Left lung (tissue), 10 donors: Measurements from ENCODE around the gene NEK7. TPM values are rescaled to one million over a fixed set of nuclear protein-coding genes. Genes with fewer than 3 reads are reported as not detected.

ENCODE experiments used
- ATAC-seq: fragments of 200-7000 bp; cut with Tn5 transposase; one replicate; pipeline ENCODE4 v1.9.1; 2020; ENCODE audit warnings: moderate library complexity
- DNase-seq, 4 donors: peaks; one replicate each; pipeline ENCODE4 v3.0.0-alpha.2; 2013 to 2020
- H3K27ac ChIP-seq, 2 donors: fragments of 200-600 bp; sonication (generic) in 1 of 2; one replicate each; pipeline versions ENCODE4 v1.5.0 to v1.8.0; 2020 to 2021
- H3K27me3 ChIP-seq, 2 donors: fragments of 200-600 bp; sonication (generic) in 1 of 2; one replicate each; pipeline versions ENCODE4 v1.5.0 to v1.8.0; 2020 to 2021
- H3K36me3 ChIP-seq, 2 donors: fragments of 200-600 bp; sonication (generic) in 1 of 2; one replicate each; pipeline versions ENCODE4 v1.5.0 to v1.8.0; 2020 to 2021
- H3K4me1 ChIP-seq, 2 donors: fragments of 200-600 bp; one replicate each; pipeline ENCODE4 v1.8.0; 2021
- H3K4me3 ChIP-seq, 2 donors: fragments of 200-600 bp; sonication (generic) in 1 of 2; one replicate each; pipeline versions ENCODE4 v1.5.0 to v1.8.0; 2020 to 2021; ENCODE audit warnings: mild to moderate bottlenecking in 1 of 2
- H3K9me3 ChIP-seq, 2 donors: fragments of 200-600 bp; sonication (generic) in 1 of 2; one replicate each; pipeline versions ENCODE4 v1.5.0 to v1.8.0; 2020 to 2021
- CTCF ChIP-seq, 2 donors: fragments of 200-600 bp; sonication (generic) in 1 of 2; IDR thresholded peaks; one replicate each; pipeline versions ENCODE4 v1.5.0 to v1.8.0; 2021; ENCODE audit warnings: antibody characterized with exemption in 2 of 2
- intact Hi-C, 2 donors: fragments of 100-400 bp; cut with DNase I; formaldehyde crosslinking; loops; one replicate each; pipeline versions ENCODE4 v1.11.2 to v1.14.2; 2022
- polyA plus RNA-seq, 6 donors: library from polyadenylated mRNA; unstranded; fragments of 120-200 nt; gene quantifications; one replicate each; pipeline ENCODE4 v1.2.1, GENCODE V29; 2013; ENCODE audit not compliant: insufficient read length in 6 of 6
- total RNA-seq, 2 donors: library from RNA; stranded (reverse); fragmentation: NEBNext Ultra II Directional; extraction: Animal tissue kit (Norgen Biotek cat#: 25700); gene quantifications; one replicate each; pipeline ENCODE4 v1.2.1, GENCODE V29; 2021
- donor health status: DM: no; HTN: yes; CAD: no.
- donor health status: DM: no; HTN: no; CAD: no.

The NEK7 gene
- total and polyA plus RNA-seq, 8 donors: 66.9 to 102 (median 76.1) TPM

DNA sequence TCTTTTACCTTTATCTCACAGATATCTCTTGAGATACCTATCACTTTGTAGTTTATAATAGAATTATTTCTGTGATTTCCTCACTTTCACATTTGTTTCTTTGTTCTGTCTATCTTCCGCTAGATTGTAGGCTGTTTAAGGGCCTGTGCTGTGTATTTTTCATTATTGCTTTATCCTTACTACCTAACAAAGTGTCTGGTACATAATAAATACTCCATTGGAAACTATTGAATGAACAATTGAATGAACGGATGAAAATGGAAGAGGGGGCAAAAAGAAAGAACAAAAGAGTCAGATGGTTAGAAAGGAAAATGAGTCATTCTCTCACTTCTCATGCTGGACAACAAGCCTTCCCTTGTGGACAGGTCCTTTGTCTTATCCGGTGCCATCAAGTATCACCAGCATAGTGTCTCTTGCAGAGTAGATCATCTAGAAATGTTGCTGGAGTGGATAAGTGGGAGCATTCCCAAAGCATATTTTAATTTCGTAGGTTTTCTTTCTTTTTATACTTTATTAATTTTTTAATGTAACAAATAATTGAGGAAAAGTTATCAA lies 159.8 kb downstream of the NEK7 start:
- DNase-seq: no peak

DNA sequence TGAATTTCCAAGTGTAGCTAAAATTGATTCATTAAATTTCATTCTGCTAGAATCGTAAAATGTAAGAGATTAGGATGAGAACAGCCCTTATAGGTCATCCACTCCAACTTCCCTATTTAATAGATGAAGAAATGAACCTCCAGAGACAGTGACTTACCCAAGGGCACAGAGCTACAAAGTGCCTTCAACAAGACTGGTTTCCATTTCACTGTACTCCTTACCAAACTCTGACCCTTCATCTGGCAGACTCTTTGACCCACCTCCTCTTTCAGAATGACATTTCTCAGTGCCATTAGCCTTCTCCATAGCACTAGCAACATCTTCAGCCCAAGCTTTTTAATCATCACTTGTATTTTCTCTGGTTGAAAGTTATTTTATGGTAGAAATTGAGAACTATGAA lies 161.3 kb downstream of the NEK7 start:
- ATAC-seq: no peak
- intact Hi-C loops: no loop called here
- H3K36me3 ChIP-seq: peaks cover 0 to 25% of the 10 kb centered on the region in 2 donors
- no peaks in the 10 kb centered on the region for H3K27me3 ChIP-seq
- TF ChIP-seq CTCF (IDR thresholded peaks at IDR 0.05): no peak
- no peak for DNase-seq
- no peak overlapping the region for H3K4me3 ChIP-seq
- H3K4me1 ChIP-seq: no peaks in the 10 kb centered on the region
- no peak overlapping the region for H3K27ac ChIP-seq
- no peaks in the 10 kb centered on the region for H3K9me3 ChIP-seq

More for the DNA sequence above, 159.8 kb downstream of the NEK7 start:
- Histone ChIP-seq H3K9me3 (no peaks in the 10 kb centered on the region), H3K27ac (no peak overlapping the region), H3K36me3 (peaks cover 0 to 25% of the 10 kb centered on the region in 2 donors), H3K4me1 (no peaks in the 10 kb centered on the region), H3K27me3 (no peaks in the 10 kb centered on the region), H3K4me3 (no peak overlapping the region)
- TF ChIP-seq CTCF (IDR thresholded peaks at IDR 0.05): no peak
- intact Hi-C loops: no loop called here
- ATAC-seq: no peak

DNA sequence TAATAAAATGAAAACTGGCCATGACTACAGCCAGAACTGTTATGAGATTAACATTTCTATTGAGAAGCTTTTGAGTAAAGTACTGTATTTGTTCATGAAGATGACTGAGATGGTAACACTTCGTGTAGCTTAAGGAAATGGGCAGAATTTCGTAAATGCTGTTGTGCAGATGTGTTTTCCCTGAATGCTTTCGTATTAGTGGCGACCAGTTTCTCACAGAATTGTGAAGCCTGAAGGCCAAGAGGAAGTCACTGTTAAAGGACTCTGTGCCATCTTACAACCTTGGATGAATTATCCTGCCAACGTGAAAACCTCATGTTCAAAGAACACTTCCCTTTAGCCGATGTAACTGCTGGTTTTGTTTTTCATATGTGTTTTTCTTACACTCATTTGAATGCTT lies 164.0 kb downstream of the NEK7 start:
- DNase-seq (no peak), ATAC-seq (no peak)
- no peak overlapping the region for H3K27ac ChIP-seq
- TF ChIP-seq CTCF (IDR thresholded peaks at IDR 0.05): no peak
- H3K36me3 ChIP-seq: peaks cover 0 to 18% of the 10 kb centered on the region in 2 donors
- H3K4me3 ChIP-seq: no peak overlapping the region
- intact Hi-C loops: no loop called here
- no peaks in the 10 kb centered on the region for H3K4me1 ChIP-seq
- H3K27me3 ChIP-seq: no peaks in the 10 kb centered on the region
- no peaks in the 10 kb centered on the region for H3K9me3 ChIP-seq

DNA sequence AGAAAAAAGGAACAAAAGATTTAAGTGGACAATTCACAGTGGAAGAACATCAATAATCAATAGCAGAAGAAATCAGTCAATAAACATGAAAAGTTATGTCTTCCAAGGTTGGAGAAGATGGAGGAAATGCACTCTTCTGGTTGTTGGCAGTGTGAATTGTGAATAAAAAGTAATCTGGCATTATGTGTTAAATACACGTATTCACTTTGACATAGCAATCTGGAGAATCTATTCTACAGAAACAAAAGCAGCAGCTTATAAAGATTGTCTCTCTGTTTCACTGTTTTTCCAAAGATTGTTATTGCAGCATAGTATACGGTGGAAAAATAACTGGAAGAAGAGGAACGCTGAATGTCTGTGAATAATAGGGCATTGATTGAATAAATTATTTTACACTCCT lies 169.4 kb downstream of the NEK7 start:
- ATAC-seq (no peak), DNase-seq (no peak)
- intact Hi-C loops: no loop called here
- no peaks in the 10 kb centered on the region for H3K36me3 ChIP-seq
- no peaks in the 10 kb centered on the region for H3K9me3 ChIP-seq
- H3K4me1 ChIP-seq: no peaks in the 10 kb centered on the region
- no peak overlapping the region for H3K4me3 ChIP-seq
- no peaks in the 10 kb centered on the region for H3K27me3 ChIP-seq
- TF ChIP-seq CTCF (IDR thresholded peaks at IDR 0.05): no peak
- H3K27ac ChIP-seq: no peak overlapping the region

- ATAC-seq: no peak
- H3K9me3 ChIP-seq: no peaks in the 10 kb centered on the region
- no peak overlapping the region for H3K27ac ChIP-seq
- no peak for TF ChIP-seq CTCF (IDR thresholded peaks at IDR 0.05)
- intact Hi-C loops: no loop called here
- no peaks in the 10 kb centered on the region for H3K4me1 ChIP-seq
- H3K4me3 ChIP-seq: no peak overlapping the region
- no peak for DNase-seq
- H3K27me3 ChIP-seq: no peaks in the 10 kb centered on the region
- no peaks in the 10 kb centered on the region for H3K36me3 ChIP-seq
These were observed 170.1 kb downstream of the NEK7 start for GRCh38 chr1:198326915-198327314.
